Suprapubic skin (tissue), 4 donors: ENCODE data around the gene MISP. TPM values are rescaled to one million over a fixed set of nuclear protein-coding genes. Genes with fewer than 3 reads are reported as not detected.

ENCODE experiments used
- DNase-seq, 2 donors: peaks; one replicate each; pipeline ENCODE4 v3.0.0-alpha.2; 2019; ENCODE audit warnings: low spot score in 2 of 2
- H3K27ac ChIP-seq: fragments of 200-600 bp; sonication (generic); one replicate; pipeline ENCODE4 v1.5.1; 2019
- H3K27me3 ChIP-seq: fragments of 200-600 bp; sonication (generic); one replicate; pipeline ENCODE4 v1.5.1; 2019
- H3K36me3 ChIP-seq: fragments of 200-600 bp; sonication (generic); one replicate; pipeline ENCODE4 v1.5.1; 2019
- H3K4me1 ChIP-seq: fragments of 200-600 bp; sonication (generic); one replicate; pipeline ENCODE4 v1.5.1; 2019
- H3K4me3 ChIP-seq: fragments of 200-600 bp; sonication (generic); one replicate; pipeline ENCODE4 v1.5.1; 2019; ENCODE audit warnings: mild to moderate bottlenecking
- H3K9me3 ChIP-seq: fragments of 200-600 bp; sonication (generic); one replicate; pipeline ENCODE4 v1.5.1; 2019
- EP300 ChIP-seq: sonication (generic); formaldehyde crosslinking; IDR thresholded peaks from one replicate; pipeline ENCODE4 v1.6.1; 2017; ENCODE audit warnings: antibody characterized with exemption
- POLR2A ChIP-seq, 2 donors: fragments of 450-650 bp; IDR thresholded peaks; one replicate each; pipeline ENCODE4 v1.6.1; 2017; ENCODE audit warnings: antibody characterized with exemption in 2 of 2, mild to moderate bottlenecking in 2 of 2, moderate library complexity in 2 of 2
- POLR2AphosphoS5 ChIP-seq, 3 donors: sonication (generic); formaldehyde crosslinking; IDR thresholded peaks; one replicate each; pipeline ENCODE4 v1.6.1; 2017; ENCODE audit warnings: antibody characterized with exemption in 3 of 3
- WGBS: methylation state at CpG from one replicate; pipeline ENCODE4 v1.1.5; 2018; 5-methylcytosine and 5-hydroxymethylcytosine counted together
- total RNA-seq, 4 donors: library from RNA; depleted of rRNA; stranded (reverse); fragments of >200 nt; gene quantifications; one replicate each; pipeline ENCODE4 v1.1.0, GENCODE V29; 2016
- TF ChIP-seq, protein P1 (sequence below), 2 donors: fragments of 200-600 bp in 1 of 2; fragments of 450-650 bp in 1 of 2; sonication (generic) in 1 of 2; IDR thresholded peaks; one replicate each; pipeline ENCODE4 v1.5.1; 2016 to 2019; ENCODE audit warnings: antibody characterized with exemption in 2 of 2, mild to moderate bottlenecking in 1 of 2, moderate library complexity in 1 of 2

MISP gene
- total RNA-seq, 4 donors from 2014 or later, result 0.60 to 6.5 (median 2.0) TPM; not detected in 1

DNA sequence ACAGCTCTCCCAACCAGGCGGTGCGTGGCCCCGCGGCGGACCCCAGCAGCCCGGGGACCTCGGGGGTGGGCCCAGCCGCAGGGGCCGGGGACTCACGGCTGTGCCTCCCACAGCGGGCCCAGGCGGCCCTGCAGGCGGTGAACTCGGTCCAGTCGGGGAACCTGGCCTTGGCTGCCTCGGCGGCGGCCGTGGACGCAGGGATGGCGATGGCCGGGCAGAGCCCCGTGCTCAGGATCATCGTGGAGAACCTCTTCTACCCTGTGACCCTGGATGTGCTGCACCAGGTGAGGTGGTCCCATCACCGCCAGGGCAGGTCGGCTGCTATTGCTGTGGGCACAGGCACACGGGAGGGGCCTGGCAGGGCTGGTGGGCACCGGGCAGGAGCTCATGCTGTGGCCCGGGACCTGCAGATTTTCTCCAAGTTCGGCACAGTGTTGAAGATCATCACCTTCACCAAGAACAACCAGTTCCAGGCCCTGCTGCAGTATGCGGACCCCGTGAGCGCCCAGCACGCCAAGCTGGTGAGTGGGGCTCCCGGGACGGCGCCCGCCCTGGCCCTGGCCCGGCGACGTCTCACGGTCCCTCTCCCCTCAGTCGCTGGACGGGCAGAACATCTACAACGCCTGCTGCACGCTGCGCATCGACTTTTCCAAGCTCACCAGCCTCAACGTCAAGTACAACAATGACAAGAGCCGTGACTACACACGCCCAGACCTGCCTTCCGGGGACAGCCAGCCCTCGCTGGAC, 53.7 kb downstream of the MISP start:
- no peak for DNase-seq
- Histone ChIP-seq H3K36me3 (peaks cover 65% of the 10 kb centered on the region), H3K9me3 (no peaks in the 10 kb centered on the region), H3K4me3 (no peak overlapping the region), H3K4me1 (peaks cover 39% of the 10 kb centered on the region), H3K27ac (no peak overlapping the region), H3K27me3 (no peaks in the 10 kb centered on the region)
- WGBS, result 93% methylated on average over 6 of the region's 53 CpGs
- TF ChIP-seq POLR2AphosphoS5 (IDR thresholded peaks at IDR 0.05) (no peak), EP300 (no peak), POLR2A (IDR thresholded peaks at IDR 0.05) (no peak)
- TF ChIP-seq, protein P1, sequence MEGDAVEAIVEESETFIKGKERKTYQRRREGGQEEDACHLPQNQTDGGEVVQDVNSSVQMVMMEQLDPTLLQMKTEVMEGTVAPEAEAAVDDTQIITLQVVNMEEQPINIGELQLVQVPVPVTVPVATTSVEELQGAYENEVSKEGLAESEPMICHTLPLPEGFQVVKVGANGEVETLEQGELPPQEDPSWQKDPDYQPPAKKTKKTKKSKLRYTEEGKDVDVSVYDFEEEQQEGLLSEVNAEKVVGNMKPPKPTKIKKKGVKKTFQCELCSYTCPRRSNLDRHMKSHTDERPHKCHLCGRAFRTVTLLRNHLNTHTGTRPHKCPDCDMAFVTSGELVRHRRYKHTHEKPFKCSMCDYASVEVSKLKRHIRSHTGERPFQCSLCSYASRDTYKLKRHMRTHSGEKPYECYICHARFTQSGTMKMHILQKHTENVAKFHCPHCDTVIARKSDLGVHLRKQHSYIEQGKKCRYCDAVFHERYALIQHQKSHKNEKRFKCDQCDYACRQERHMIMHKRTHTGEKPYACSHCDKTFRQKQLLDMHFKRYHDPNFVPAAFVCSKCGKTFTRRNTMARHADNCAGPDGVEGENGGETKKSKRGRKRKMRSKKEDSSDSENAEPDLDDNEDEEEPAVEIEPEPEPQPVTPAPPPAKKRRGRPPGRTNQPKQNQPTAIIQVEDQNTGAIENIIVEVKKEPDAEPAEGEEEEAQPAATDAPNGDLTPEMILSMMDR (IDR thresholded peaks at IDR 0.05), result no peak

DNA sequence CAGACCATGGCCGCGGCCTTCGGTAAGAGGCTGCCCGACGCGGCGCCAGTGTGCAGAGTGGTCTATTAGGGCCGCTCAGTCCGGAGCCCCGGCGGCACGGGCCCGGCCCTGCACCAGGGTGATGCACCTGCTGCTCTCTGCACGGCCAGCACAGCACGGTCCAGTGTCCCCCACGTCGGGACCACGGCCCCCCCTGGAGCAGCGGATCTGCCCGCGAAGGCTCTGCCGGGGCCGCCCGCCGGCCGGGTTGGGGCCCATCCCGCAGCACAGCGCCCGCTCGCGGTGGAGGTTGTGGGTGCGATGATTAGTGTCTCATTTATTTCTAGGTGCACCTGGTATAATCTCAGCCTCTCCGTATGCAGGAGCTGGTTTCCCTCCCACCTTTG, 54.2 kb downstream of the MISP start:
- 98% methylated on average over 5 of the region's 33 CpGs for WGBS
- no peaks in the 10 kb centered on the region for H3K27me3 ChIP-seq
- peaks cover 70% of the 10 kb centered on the region for H3K36me3 ChIP-seq
- H3K4me1 ChIP-seq, result peaks cover 34% of the 10 kb centered on the region
- TF ChIP-seq POLR2AphosphoS5 (IDR thresholded peaks at IDR 0.05) (no peak), EP300 (no peak)
- TF ChIP-seq, protein P1 (IDR thresholded peaks at IDR 0.05), result peak in 1 of 2 donors; percentile 34
- H3K4me3 ChIP-seq, result no peak overlapping the region
- no peak overlapping the region for H3K27ac ChIP-seq
- H3K9me3 ChIP-seq, result no peaks in the 10 kb centered on the region
- DNase-seq, result no peak

DNA sequence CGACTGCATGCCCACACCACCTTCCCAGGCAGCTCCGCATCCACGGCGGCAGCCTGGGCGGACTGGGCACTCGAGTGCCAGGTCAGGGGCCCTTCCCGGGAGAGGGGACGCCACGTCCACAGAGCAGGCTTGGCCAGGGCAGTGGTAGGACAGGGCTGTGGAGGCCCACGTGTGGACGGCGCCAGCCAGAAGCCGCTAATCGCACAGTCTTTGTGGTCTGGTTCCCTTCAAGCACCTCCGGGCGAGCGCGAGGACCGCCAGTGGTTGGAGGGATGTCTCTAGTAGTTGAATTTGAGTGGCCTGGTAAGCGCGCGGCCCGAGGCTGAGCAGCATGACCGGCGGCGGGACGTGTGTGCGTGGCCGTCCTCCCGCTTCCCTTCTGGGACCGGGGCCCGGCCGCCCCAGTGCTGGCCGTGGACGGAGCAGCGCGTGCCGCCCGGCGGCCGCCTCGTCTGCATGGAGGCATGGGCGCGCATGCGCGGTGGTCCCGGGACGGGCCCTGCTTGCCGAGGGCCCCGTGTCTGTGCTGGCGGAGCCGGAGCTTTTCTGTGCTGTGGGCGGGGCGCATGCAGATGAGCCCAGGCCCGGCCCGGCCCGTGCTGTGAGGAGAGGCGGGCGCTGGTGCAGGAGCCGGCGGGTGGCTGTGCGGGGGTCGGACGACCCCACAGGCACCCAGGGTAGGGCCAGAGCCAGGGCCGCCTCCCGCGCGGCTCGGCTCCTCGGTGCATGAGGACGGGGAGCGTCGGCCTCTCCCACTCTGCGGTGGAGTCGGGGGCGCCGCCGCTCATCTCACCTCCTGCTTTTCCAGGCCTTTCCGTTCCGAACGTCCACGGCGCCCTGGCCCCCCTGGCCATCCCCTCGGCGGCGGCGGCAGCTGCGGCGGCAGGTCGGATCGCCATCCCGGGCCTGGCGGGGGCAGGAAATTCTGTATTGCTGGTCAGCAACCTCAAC, 55.0 kb downstream of the MISP start:
- H3K9me3 ChIP-seq, result no peaks in the 10 kb centered on the region
- no peak overlapping the region for H3K27ac ChIP-seq
- no peaks in the 10 kb centered on the region for H3K27me3 ChIP-seq
- H3K4me3 ChIP-seq, result no peak overlapping the region
- WGBS, result 94% methylated on average over 45 of the region's 93 CpGs
- peaks cover 27% of the 10 kb centered on the region for H3K4me1 ChIP-seq
- DNase-seq, result no peak
- TF ChIP-seq EP300 (no peak), POLR2A (IDR thresholded peaks at IDR 0.05) (no peak), POLR2AphosphoS5 (IDR thresholded peaks at IDR 0.05) (no peak)
- TF ChIP-seq, protein P1 (IDR thresholded peaks at IDR 0.05), result no peak
- H3K36me3 ChIP-seq, result peaks cover 77% of the 10 kb centered on the region

DNA sequence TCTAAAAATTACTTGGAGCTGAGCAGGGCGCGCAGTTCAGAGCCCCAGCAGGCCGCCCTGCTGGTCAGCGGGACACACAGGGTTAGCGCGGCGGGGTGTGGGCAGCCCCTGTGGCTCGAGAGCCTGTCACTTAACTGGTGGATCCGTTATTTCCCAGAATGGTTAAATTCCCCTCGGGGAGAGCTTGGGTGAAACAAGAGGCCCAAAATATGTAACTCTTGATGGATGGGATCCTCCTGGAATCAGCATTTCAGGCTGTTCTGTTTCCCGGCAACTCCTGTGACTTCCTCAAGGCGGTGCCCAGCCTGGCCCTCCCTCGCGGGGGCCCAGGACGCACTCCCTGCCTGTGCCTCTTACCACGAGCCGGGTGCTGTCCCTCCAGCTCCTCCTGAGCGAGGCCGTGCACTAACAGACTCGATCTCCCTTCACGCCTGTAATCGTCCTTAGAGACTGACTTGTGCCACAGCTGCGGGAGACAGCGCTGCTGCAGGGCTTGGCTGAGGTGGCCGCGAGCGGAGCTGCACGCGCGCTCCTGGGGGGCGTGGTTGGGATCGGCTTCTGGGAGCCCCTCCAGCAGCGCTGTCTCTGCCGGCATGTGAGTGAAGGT, 56.0 kb downstream of the MISP start:
- H3K4me1 ChIP-seq, result peaks cover 16% of the 10 kb centered on the region
- H3K9me3 ChIP-seq, result no peaks in the 10 kb centered on the region
- 81% methylated on average over 27 of the region's 34 CpGs for WGBS
- no peak overlapping the region for H3K27ac ChIP-seq
- DNase-seq, result no peak
- TF ChIP-seq POLR2AphosphoS5 (IDR thresholded peaks at IDR 0.05) (no peak), EP300 (no peak), POLR2A (IDR thresholded peaks at IDR 0.05) (no peak)
- TF ChIP-seq, protein P1 (IDR thresholded peaks at IDR 0.05), result no peak
- H3K4me3 ChIP-seq, result no peak overlapping the region
- peaks cover 88% of the 10 kb centered on the region for H3K36me3 ChIP-seq
- no peaks in the 10 kb centered on the region for H3K27me3 ChIP-seq
